GM19463 (cell line): ENCODE results near the gene GLYAT.
"Not testable (repeated sequence)": the region's sequence is repeated elsewhere in the genome, so short reads cannot be mapped to it uniquely, and the experiment has no call there.

Source experiments
- ATAC-seq: cut with Tn5 transposase; IDR thresholded peaks from one replicate; pipeline ENCODE4 v1.9.1; 2021; ENCODE audit warnings: mild to moderate bottlenecking, moderate library complexity; ENCODE audit not compliant: unreplicated experiment

Gene GLYAT

GRCh38 chr11:58744988-58745704 lies 13.4 kb upstream of the GLYAT start:
- no peak for ATAC-seq

GRCh38 chr11:58742981-58743880 lies 11.5 kb upstream of the GLYAT start:
- ATAC-seq = no peak

GRCh38 chr11:58742140-58742539 lies 10.4 kb upstream of the GLYAT start:
- ATAC-seq = no peak

- no peak for ATAC-seq
Observed at GRCh38 chr11:58741127-58741526, 9.4 kb upstream of the GLYAT start.

- no peak for ATAC-seq
Observed at GRCh38 chr11:58740447-58740846, 8.7 kb upstream of the GLYAT start.

- no peak for ATAC-seq
Observed at GRCh38 chr11:58739725-58740430, 8.1 kb upstream of the GLYAT start.

GRCh38 chr11:58734681-58735490 lies 3.1 kb upstream of the GLYAT start:
- no peak for ATAC-seq

- ATAC-seq = no peak
Observed at GRCh38 chr11:58730507-58731089, 1.1 kb downstream of the GLYAT start.

- ATAC-seq = no peak
Observed at GRCh38 chr11:58727415-58727797, 4.3 kb downstream of the GLYAT start.

- ATAC-seq = no peak
Observed at GRCh38 chr11:58726737-58727414, 4.9 kb downstream of the GLYAT start.

GRCh38 chr11:58719406-58720117 lies 12.2 kb downstream of the GLYAT start:
- ATAC-seq = no peak

- no peak for ATAC-seq
Observed at GRCh38 chr11:58712531-58712930, 19.2 kb downstream of the GLYAT start.

GRCh38 chr11:58711832-58712231 lies 19.9 kb downstream of the GLYAT start:
- no peak for ATAC-seq

- ATAC-seq = no peak
Observed at GRCh38 chr11:58707767-58708166, 24.0 kb downstream of the GLYAT start.

GRCh38 chr11:58696825-58697224 lies 34.9 kb downstream of the GLYAT start:
- not testable (repeated sequence) for ATAC-seq

- no peak for ATAC-seq
Observed at GRCh38 chr11:58693026-58693425, 38.7 kb downstream of the GLYAT start.

GRCh38 chr11:58691675-58692074 lies 40.1 kb downstream of the GLYAT start:
- ATAC-seq = no peak

GRCh38 chr11:58688789-58689503 lies 42.8 kb downstream of the GLYAT start:
- ATAC-seq = no peak
